ENCODE results near the gene TACO1. TPM values are rescaled to one million over a fixed set of nuclear protein-coding genes. Genes with fewer than 3 reads are reported as not detected.

TACO1 gene
- total RNA-seq, 1 donor from 2014 or later, result 13.3 TPM

DNA sequence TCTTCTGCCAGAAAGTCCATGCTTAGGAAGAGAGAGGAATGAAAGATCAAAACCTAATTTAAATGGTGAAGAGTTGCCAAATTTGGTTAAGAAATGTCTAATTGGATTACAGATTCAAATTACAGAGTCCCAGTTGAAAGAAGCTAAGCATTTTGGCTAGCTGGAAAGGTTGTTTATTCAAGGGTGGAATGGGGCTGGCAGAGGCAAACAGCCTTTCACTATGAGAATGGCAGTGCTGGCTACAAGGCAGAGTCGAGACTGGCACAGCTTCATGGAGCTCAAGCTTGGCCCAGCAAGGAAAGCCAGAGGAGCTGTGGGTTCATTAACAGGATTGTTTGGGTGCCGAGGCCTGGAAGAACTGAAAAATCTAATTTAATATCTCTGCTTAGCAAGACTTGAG lies 35.1 kb downstream of the TACO1 start:
- no peak for DNase-seq (ENCODE audit: low read depth in 2 of 2)

DNA sequence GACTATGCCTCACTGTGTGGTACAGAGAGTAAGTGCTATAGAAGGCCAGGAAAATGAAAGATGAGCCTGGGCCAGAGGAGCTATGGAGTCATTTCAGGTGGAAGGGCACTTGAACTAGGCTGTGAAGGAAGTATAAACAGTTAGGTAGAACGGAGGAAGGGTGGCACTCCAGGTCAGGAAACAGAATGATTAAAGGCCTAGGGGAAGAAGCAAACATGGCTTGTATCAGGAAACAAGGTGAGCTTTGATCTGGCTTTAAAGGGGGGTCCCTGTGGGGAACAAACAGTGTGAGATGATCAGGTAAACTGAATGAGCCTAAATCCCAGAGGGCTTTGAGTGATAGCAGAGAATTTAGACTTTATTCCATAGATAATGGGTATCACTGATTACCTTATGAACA lies 38.4 kb downstream of the TACO1 start:
- DNase-seq (ENCODE audit: low read depth in 2 of 2), result no peak

DNA sequence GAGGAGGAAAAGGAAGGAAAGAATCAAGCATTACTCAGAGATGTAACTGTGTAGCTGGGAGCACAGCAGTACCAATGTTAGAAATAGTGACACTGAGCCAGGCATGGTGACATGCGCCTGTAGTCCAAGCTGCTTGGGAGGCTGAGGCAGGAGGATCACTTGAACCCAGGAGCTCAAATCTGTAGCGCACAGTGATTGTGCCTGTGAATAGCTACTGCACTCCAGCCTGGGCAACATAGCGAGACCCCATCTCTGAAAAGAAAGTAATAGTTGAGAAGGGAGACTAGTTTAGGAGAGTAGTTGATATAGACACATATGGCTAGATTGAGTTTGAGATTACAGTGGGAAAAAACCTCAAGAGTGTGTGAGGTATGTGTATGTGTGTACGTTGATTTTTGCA lies 39.3 kb downstream of the TACO1 start:
- DNase-seq (ENCODE audit: low read depth in 2 of 2), result no peak

DNA sequence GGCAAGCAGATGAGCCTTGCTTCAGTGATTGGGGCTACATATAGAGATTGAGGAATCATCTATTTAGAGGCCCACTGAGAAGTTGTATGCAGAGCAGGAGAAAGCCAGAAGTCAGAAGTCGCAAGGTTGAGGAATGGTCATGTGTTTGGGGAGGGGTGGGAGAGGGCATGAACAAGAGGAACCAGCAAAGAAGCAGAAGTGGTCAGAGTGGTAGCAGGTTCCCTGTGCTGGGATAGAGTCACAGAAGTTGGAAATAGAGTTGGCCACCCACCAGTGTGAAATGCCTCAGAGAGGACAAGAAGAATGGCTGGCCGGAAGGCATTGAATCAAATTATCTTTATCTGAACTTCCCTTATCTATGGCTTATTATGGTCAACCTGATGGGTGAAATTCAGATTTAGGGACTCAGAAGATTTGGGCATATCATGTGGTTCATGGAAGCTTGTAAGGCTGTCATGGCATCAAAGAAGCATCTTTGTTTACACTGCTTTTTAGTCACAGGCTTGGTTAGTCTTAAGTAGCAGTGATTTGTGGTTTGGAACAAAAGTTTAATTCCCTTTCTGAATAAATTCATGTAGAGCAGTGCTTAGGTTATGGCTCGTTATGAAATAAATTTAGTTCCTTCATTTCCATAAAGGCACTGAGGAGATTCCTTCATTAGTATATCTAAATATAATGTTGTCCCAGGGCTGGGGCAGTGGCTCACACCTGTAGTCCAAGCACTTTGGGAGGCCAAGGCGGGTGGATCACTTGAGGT lies 41.2 kb downstream of the TACO1 start:
- no peak for DNase-seq (ENCODE audit: low read depth in 2 of 2)

DNA sequence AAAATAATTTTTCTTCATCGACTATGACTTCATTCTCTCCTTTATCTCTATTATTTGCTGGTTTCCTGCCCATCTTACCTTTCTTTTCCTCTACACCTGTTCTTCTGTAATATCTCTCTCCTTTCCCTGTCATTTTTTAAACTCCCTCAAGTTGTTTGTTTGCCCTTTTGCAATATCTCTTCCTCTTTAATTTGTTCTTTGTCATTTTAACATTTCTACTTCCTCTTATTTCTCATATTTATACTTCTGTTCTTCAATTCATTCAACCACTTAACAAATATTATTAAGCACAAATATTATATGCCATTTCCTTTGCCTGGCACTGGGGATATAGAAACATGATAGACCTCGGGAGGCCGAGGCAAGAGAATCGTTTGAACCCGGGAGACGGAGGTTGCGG lies 44.2 kb downstream of the TACO1 start:
- no peak for DNase-seq (ENCODE audit: low read depth in 2 of 2)

DNA sequence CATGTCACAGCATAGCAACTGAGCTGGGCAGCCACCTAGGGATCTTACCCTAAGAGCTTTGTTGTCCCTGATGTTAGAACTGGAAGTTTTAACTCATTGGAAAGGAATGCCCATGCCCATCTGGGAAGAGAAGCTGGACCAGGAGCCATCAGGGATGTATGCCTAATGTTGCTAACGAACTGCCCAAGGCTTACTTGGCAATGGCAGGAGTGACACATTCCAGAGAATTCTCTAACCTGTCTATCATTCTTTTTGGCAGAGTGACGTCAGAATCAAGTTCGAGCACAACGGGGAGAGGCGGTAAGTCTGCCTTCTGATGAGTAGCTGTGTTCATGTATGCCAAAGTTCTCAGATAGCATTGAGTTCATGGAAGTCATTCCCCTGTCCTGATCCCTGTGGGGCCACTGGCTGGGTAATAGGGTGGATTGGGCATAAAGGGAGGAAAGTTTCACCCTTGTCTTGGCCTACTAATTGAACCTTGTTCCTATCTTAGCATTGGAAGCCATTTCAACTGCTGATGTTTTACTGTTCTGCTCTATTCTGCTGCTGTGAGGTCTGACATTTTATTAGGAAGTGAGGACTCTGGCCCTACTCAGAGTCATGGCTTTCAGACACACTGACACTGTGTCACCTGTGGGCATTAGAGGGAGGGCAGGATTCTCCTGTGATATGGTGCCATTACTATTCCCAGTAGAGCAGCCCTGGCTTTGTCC lies 45.2 kb downstream of the TACO1 start:
- no peak for DNase-seq (ENCODE audit: low read depth in 2 of 2)

DNA sequence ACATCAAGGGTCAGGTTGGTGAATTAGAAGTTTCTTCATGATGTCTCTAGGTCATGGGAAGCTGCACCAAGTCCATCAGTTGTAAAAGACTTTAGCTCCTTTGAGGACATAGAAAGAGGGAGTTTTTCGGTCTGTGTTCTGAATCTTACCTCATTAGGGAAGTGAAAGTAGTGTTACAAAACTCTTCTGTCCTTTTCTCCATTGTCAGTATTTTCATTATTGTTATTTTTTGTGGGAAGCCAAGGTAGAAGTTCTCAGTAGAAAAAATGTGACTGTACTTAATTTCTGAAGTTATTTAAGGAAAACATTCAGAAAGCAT lies 45.8 kb downstream of the TACO1 start:
- no peak for DNase-seq (ENCODE audit: low read depth in 2 of 2)

DNA sequence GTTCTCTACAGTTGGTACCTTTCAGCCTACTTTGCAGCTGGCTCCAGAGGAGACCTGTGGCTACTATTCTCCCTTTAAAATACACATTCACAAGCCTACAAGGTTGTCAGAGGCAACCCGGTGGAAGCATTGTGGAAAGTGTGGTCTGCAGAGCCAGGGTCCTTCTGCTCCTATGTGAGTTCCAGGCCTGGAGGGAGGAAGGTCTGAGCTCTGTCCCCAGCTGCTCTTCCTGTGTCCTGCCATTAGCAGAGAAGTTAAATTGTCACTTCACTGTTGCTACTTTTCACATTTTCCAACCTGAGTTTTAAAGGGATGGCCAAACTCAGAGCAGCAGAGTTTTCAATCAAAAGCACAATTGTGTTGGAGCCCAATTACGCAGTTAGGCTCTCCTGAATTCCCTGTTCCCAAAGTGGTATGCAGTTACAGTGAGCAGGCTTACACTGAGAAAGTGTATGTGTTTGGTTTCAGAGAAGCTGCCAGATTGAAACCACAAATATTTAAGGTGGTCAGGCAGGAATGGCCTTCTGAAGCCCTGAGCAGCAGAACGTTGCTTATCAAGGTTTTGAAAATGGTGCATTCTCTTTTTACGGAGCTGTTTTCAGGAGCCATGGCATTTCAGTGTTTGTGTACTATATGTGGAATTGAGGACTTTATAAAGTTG lies 46.5 kb downstream of the TACO1 start:
- no peak for DNase-seq (ENCODE audit: low read depth in 2 of 2)

DNA sequence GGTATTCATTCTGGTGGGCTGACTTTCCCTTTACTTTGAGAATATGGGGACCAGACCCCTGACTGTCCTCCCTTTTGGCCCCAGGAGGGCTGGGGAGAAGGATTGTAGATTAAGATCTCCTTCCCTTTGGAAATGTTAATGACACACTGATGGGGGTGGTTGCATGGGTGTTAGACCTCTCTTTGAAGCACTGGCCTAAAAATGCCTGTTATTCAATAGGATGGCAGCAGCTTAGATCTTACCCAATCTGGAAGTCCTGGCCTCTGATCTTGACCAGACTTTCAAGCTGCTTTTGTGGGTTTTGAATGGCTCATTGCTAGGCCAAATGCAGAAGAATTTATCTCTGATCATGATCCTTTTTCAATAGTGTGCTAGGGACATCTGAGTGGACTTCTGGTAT lies 47.2 kb downstream of the TACO1 start:
- DNase-seq (ENCODE audit: low read depth in 2 of 2), result no peak

DNA sequence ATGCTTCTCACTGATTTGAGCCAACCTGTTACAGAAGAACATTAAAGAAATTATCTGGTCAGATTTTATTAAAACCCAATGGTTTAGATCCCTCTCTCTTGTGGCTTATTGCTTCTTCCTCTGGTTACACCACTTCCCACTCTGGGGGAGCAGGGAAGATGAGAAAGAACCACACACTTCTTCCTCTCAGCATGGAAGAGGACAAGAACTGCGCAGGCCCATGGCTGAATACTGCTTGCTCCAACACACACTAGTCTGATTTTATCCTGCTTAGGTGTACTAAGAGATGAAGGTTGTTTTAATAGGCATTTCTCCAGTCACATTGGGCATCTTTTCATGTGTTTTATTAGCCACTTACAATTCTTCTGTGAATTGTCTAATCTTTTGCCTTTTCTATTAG lies 49.1 kb downstream of the TACO1 start:
- no peak for DNase-seq (ENCODE audit: low read depth in 2 of 2)

DNA sequence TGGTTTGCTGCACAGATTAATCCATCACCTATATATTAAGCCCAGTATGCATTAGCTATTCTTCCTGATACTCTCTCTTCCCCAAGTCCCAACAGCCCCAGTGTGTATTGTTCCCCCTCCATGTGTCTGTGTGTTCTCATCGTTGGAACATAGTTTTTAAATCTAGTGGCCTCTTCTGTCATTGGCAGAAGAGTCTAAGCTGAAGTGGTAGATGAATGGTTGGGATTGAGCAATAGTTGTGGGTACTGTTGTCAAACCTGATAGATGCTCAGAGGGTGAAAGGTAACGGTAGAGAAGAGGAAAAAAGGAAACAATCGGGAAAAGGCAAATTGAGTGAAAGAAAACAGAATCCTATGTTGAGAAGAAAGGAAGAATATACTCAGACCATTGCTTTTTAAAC lies 51.4 kb downstream of the TACO1 start:
- DNase-seq (ENCODE audit: low read depth in 2 of 2), result no peak

DNA sequence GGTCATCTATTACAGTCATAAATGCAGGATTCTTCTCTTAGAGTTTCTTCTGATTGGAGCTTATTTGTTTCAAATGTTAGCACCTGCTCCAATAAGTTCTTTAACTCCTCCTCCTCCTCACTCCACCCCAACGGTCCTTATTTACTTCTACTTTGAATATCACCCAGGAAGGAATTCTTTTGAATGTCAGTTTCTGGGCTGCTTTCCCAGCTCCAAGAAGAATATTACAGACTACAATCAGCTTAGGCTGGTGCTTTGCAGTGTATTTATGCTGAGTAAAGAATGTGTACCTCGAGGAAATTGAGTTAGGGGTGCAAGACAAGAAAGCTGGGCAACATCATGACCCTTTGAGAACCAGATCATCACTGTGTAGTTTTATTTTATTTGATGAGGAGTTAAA lies 52.4 kb downstream of the TACO1 start:
- DNase-seq (ENCODE audit: low read depth in 2 of 2), result no peak

DNA sequence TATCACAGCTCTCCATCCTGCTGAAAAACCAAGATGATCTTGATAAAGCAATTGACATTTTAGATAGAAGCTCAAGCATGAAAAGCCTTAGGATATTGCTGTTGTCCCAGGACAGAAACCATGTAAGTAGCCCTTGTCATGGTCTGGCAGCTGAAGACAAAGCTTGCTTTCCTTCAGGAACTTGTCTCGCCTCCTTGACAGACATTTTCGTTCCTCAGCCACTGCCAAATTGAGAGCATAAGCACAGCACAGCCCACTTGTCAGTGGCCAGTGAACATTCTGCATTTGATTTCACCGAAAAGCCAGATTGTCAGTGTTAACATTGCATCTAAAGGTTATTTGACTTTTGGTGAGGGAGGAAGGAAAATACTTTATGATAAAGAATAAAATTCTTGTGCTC lies 57.1 kb downstream of the TACO1 start:
- DNase-seq (ENCODE audit: low read depth in 2 of 2), result no peak

Other genes with a start within 250 kb of the TACO1 start
- 7.3 and 12.9 TPM in 2 replicates for gene CYB561, start 154.6 kb upstream of the TACO1 start, total RNA-seq
- 21.4 and 80.6 TPM in 2 replicates for gene ACE, start 123.8 kb upstream of the TACO1 start, total RNA-seq
- under 0.01 and 0.20 TPM in 2 replicates for gene KCNH6, start 77.5 kb upstream of the TACO1 start, total RNA-seq
- gene DCAF7, start 50.4 kb upstream of the TACO1 start, total RNA-seq, result 21.8 and 29.8 TPM in 2 replicates
- 74.8 and 108 TPM in 2 replicates for gene MAP3K3, start 21.5 kb downstream of the TACO1 start, total RNA-seq
- gene LIMD2, start 99.2 kb downstream of the TACO1 start, total RNA-seq, result 15.3 and 18.8 TPM in 2 replicates
- 15.3 and 29.0 TPM in 2 replicates for gene STRADA, start 140.9 kb downstream of the TACO1 start, total RNA-seq
- 59.5 and 91.3 TPM in 2 replicates for gene CCDC47, start 172.7 kb downstream of the TACO1 start, total RNA-seq
- gene DDX42, start 173.3 kb downstream of the TACO1 start, total RNA-seq, result 36.6 and 45.2 TPM in 2 replicates
- 59.9 and 70.6 TPM in 2 replicates for gene PSMC5, start 226.5 kb downstream of the TACO1 start, total RNA-seq
- gene FTSJ3, start 226.8 kb downstream of the TACO1 start, total RNA-seq, result 51.4 and 59.9 TPM in 2 replicates
- 49.2 and 54.3 TPM in 2 replicates for gene SMARCD2, start 241.8 kb downstream of the TACO1 start, total RNA-seq